Lung (tissue), 12 donors: ENCODE measurements around the gene RWDD1. TPM values are rescaled to one million over a fixed set of nuclear protein-coding genes. Genes with fewer than 3 reads are reported as not detected.

Experiments used
- ATAC-seq: fragments of 200-7000 bp; cut with Tn5 transposase; one replicate; pipeline ENCODE4 v1.9.1; 2020; ENCODE audit warnings: moderate number of reproducible peaks; ENCODE audit not compliant: insufficient read depth, low FRiP score
- DNase-seq, 3 donors: peaks; one replicate each; pipeline ENCODE4 v3.0.0-alpha.2; 2013 to 2017
- H3K27ac ChIP-seq, 2 donors: one replicate each; pipeline ENCODE4 v1.5.1; 2013; ENCODE audit warnings: mild to moderate bottlenecking in 2 of 2, moderate library complexity in 2 of 2, control low read depth in 1 of 2, inconsistent platforms in 1 of 2, low read depth in 1 of 2, low read length in 1 of 2
- H3K27me3 ChIP-seq, 3 donors: one replicate each; pipeline ENCODE4 v1.5.1; 2013; ENCODE audit warnings: low read length in 2 of 3; ENCODE audit not compliant: control insufficient read depth in 3 of 3, insufficient read depth in 3 of 3
- H3K36me3 ChIP-seq, 4 donors: one replicate each; pipeline ENCODE4 v1.5.1; 2013; ENCODE audit warnings: low read length in 4 of 4, mild to moderate bottlenecking in 1 of 4, moderate library complexity in 1 of 4; ENCODE audit not compliant: control insufficient read depth in 4 of 4, insufficient read depth in 4 of 4
- H3K4me1 ChIP-seq, 5 donors: one replicate each; pipeline ENCODE4 v1.5.1; 2013; ENCODE audit warnings: low read length in 5 of 5, mild to moderate bottlenecking in 2 of 5, moderate library complexity in 1 of 5; ENCODE audit not compliant: control insufficient read depth in 5 of 5, insufficient read depth in 5 of 5
- H3K4me3 ChIP-seq: one replicate; pipeline ENCODE4 v1.5.1; 2013; ENCODE audit warnings: mild to moderate bottlenecking, control low read depth, moderate library complexity
- H3K9ac ChIP-seq, 2 donors: one replicate each; pipeline ENCODE4 v1.5.1; 2013; ENCODE audit warnings: low read length in 2 of 2, control low read depth in 1 of 2; ENCODE audit not compliant: insufficient read depth in 1 of 2
- H3K9me3 ChIP-seq, 4 donors: one replicate each; pipeline ENCODE4 v1.5.1; 2013; ENCODE audit warnings: low read length in 3 of 4, mild to moderate bottlenecking in 1 of 4, moderate library complexity in 1 of 4; ENCODE audit not compliant: control insufficient read depth in 4 of 4, insufficient read depth in 3 of 4
- CTCF ChIP-seq: IDR thresholded peaks from 2 replicates; pipeline ENCODE4 v1.5.1; 2012; ENCODE audit warnings: mild to moderate bottlenecking; ENCODE audit errors: control extremely low read depth, extremely low read depth
- WGBS, 2 donors: extraction: QIAGEN DNeasy Blood & Tissue Kit; methylation state at CpG; one replicate each; pipeline ENCODE4 v1.1.7; 2013; 5-methylcytosine and 5-hydroxymethylcytosine counted together
- polyA plus RNA-seq, 2 donors: library from polyadenylated mRNA; stranded (reverse); fragments of 200-250 nt; gene quantifications; one replicate each; pipeline ENCODE4 v1.2.1, GENCODE V29; 2013
- total RNA-seq, 2 donors: library from RNA; depleted of rRNA in 1 of 2; stranded (reverse); fragments of >200 nt in 1 of 2; gene quantifications; one replicate each; pipeline ENCODE4 v1.2.1, GENCODE V29; 2014 to 2021
- donor health status: control.
- donor health status: control.
- donor health status: Bipolar disorder and iron deficiency.
- donor health status: healthy.
- donor health status: DM: yes; HTN: yes; CAD: no.

RWDD1 gene
- total and polyA plus RNA-seq, 4 donors = 27.2 to 66.9 (median 28.6) TPM

DNA sequence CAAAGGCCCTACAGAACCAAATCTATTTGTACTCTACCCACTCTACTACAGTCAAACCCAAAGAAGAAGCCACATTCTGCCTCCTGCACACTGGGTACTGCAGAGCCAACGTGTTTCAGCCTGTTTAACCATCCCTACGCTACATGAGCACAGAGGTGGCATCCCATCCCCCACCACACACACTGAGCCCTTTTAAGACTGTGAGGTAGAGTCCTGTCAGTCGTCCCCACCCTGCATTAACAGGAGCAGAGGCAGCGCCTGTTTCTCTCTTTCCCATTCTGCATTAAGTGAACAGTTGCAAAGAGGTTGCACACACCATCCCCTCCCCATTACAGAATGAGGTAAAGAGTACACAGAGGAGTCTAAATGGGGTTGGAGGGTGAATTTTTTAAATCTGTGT is 39.8 kb downstream of the RWDD1 start:
- ATAC-seq = no peak
- no peak for DNase-seq
- Histone ChIP-seq H3K27ac (no peak overlapping the region), H3K36me3 (peaks cover 0 to 4% (median 2%) of the 10 kb centered on the region in 4 donors), H3K9ac (no peak overlapping the region), H3K9me3 (no peaks in the 10 kb centered on the region), H3K4me1 (no peaks in the 10 kb centered on the region), H3K27me3 (no peaks in the 10 kb centered on the region), H3K4me3 (no peak overlapping the region)
- WGBS, 2 donors = 77 to 95% methylated on average over 4 of the region's 4 CpGs
- TF ChIP-seq CTCF = no peak

DNA sequence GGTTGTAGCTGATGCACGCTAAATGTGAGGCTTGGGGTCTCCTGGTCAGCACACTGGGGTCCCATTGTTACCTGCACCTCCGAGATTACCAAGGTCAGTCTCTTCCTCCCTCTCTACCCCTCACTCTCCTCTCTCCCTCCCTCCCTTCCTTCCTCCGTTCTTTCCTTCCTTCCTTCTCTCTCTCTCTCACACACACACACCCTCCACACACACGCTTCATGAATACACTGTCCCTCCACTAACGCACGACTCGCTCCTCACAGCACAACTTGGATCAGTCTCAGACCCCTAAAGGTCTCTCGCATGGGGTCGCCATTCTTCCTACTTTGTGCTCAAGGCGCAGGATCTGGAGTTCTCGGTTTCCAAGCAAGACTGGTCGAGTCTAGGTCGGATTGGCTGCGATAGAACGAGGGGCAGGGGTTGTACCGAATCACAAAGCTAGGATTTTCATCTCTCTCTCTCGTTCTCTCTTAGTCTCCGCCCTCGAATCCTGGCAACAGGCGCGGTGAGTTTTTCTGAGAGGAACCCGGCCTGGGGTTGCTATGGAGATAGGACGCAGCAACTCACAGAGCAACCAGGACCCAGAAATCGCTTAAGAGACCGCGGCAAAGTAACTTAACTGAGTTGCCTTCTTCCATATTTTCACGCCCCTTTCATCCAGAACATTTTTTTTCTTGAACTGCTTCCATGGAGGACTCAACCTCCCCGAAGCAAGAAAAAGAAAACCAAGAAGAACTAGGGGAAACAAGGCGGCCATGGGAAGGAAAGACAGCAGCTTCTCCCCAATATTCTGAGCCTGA is 44.8 kb downstream of the RWDD1 start, which contains the start of gene RSPH4A:
Gene RSPH4A (plus strand): TSS at position 543 of the 800 bp plus-strand sequence. CDS start 145 bp downstream, at position 688.
- peak within 1 kb of the TSS in 1 of 2 donors; percentile 73 for H3K27ac ChIP-seq
- H3K36me3 ChIP-seq = no peaks in the 10 kb centered on the region
- no peaks in the 10 kb centered on the region for H3K27me3 ChIP-seq
- peak; percentile 98 for ATAC-seq
- peak within 1 kb of the TSS; percentile 78 to 96 for H3K9ac ChIP-seq
- H3K4me1 ChIP-seq = peaks cover 0 to 7% (median 0%) of the 10 kb centered on the region in 5 donors
- 0% methylated on average over 29 of the region's 29 CpGs for WGBS, 2 donors
- peak; percentile 97 to 99 (median 99) for DNase-seq
- TF ChIP-seq CTCF = no peak
- H3K9me3 ChIP-seq = no peaks in the 10 kb centered on the region
- peak within 1 kb of the TSS; percentile 56 for H3K4me3 ChIP-seq

- peak overlapping the region in 1 of 2 donors; percentile 26 for H3K27ac ChIP-seq
- ATAC-seq = peak; percentile 17
Measured at GRCh38 chr6:116616737-116617053, 45.4 kb downstream of the RWDD1 start.

More at GRCh38 chr6:116616737-116617053, 45.4 kb downstream of the RWDD1 start:
- peak overlapping the region in 1 of 2 donors; percentile 70 for H3K9ac ChIP-seq
- WGBS, 2 donors = 1% methylated on average over 15 to 16 of the region's 16 CpGs
- H3K27me3 ChIP-seq = no peaks in the 10 kb centered on the region
- H3K9me3 ChIP-seq = no peaks in the 10 kb centered on the region
- no peak for DNase-seq
- no peaks in the 10 kb centered on the region for H3K36me3 ChIP-seq
- H3K4me3 ChIP-seq = peak overlapping the region; percentile 17
- peaks cover 0 to 7% (median 0%) of the 10 kb centered on the region in 5 donors for H3K4me1 ChIP-seq
- no peak for TF ChIP-seq CTCF
